CD4-positive, alpha-beta T cell treated with Interleukin-17A for 4 hours (primary cell): ENCODE results near the gene PLPP7.
"Not testable (repeated sequence)": the region's sequence is repeated elsewhere in the genome, so short reads cannot be mapped to it uniquely, and the experiment has no call there.

ENCODE experiments used
- DNase-seq: peaks from one replicate; pipeline ENCODE4 v3.0.0-alpha.2; 2020; ENCODE audit warnings: mixed read lengths

The PLPP7 gene

DNA sequence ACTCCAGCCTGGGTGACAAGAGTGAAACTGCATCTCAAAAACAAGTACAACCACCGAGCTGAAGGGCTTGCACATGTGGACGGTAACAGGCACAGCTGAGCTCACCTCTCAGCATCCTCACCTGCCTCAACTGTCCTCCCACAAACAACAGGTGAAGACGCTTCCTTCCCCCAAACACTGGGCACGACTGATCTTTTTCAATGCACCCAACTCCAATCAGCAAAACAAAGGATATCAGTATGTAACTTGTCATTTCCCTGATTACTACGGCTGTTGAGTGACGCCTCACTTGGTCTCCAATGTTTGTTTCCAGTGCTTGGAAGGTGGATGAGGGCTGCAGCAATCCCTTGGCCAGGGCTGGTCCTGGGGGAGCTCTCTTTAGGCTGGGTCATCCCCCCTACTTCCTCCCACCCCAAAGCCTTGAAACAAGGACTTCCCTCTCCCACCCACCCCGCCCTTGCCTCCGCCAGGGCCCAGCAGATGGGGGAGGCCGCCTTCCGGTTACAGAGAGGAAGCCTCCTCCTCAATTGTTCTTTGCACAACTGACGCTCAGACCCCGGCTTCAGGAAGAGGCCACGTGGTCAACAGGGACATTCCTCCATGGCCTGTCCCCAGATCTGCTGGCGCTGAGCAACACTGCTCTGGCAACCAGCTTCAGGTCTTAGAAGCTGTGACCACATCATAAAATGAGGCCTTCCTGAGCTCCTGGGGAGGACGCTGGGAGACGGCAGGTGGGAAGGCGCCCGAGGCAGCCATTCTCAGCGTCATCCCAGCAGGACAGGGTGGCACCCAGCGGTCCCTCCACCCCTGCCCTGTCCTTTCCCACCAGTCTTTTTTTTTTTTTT lies 19.1 kb upstream of the PLPP7 start:
- DNase-seq = peak; percentile 68

DNA sequence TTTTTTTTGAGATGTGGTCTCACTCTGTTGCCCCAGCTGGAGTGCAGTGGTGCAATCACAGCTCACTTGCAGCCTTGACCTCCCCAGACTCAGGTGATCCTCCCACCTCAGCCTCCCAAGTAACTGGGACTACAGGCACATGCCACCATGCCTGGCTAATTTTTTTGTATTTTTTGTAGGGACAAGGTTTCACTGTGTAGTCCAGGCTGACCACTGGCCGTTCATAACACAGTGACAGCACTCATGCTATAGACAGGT lies 18.6 kb upstream of the PLPP7 start:
- not testable (repeated sequence) for DNase-seq

DNA sequence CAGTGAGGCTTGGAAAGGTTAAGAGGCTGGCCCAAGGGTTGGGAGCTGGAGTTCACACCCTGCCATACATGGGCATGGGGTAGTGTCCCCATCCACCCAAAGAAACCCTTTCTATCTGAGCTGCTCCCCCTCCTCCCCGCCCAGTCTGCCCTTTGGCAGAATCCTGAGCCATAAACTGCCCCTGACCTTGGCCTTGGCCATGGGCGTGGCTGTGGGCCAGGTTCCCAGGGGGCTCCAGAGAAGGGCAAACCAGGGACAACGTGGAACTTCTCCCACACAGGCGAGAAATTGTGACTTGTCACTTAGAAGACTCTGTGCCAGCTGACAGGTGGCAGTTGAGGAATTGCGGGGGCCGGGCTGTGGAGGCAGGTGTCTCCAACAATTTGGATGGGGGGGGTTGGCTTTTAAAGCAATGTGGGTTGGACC lies 18.0 kb upstream of the PLPP7 start:
- DNase-seq = peak; percentile 21

DNA sequence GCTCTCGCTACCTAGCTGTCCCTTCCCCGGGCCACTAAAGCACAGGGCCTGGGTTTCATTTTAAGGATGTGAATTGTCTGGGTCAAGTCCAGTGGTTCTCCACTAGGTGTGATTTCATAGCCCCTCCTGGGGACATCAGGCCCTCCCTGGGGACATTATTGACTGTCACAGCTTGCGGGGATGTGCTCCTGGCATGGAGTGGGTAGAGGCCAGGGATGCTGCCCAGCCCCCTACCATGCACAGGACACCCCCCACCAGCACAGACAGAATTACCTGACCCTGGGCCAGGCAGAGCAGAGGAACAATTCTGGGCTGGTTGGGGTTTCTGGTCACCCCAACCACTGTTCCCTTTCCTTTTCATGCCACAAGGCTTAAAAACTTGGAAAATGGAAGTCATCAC lies 17.3 kb upstream of the PLPP7 start:
- DNase-seq = no peak

DNA sequence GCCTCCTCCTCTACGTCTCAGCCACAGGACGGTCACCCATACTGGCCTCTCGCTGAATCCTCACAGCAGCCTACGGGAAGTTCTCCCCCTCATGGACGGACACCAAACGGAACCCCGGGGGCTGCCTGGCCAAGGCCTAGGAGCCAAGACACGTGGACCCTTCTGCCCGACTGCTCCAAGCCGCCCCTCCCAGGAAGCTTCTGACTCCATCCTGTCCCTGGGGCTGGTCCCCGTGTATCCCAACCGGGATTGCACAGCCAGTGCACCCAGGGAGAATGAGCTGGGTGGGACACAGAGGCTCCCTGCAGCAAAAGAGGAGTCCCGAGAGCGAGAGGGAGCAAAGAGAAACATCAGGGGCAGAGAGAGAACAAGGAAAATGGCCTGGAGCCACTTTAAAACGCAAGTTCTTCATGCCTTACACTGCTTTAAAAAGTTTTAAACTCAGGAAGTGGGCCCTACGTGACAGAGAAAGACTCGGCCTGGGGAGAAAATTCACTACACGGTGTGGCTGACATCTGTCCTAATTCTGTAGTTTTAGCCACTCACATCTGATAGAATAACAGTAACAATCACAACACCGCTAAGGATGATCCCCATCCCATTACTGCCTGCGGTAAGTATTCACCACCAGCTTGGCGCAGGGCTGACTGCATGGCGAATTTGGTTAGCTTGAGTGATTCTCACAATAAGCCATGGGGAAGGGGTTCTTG lies 16.2 kb upstream of the PLPP7 start:
- peak; percentile 42 for DNase-seq

DNA sequence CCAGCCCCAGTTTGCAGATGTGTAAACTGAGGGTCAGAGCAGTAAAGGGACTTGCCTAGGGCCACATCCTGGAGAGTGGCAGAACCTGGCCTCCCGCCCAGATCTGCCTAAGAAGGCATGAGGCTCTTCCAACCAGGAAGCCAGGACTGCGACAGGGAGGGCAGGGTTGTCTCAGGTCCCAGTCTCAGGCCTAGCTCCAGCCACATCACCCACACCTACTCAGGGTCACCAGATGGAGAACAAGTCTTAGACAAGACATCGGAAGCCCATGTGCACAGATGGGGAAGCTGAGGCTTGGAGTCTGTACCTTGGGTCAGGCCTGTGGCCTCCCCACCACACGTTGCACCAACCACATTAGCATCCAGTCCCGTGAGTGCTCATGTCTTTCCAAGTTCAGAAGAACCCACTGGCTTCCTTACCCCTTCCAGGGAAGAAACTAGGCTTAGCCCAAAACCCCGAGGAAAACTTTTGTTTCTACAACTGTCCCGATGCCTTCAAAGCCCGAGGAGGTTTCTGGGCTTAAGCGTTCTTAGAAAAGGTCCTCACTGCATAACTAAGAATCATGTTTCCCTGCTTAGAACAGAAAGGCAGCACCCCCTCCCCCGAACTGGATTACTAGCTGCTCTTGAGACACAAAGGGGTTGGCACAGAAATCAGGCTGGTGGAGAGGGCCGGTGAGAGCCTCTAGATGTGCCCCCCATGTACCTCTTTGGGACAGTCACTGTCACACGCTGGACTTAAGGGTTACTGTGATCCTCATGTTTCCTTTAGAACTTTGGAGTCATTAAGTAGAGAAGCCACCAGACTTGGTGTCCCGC lies 15.5 kb upstream of the PLPP7 start:
- DNase-seq = peak; percentile 46

DNA sequence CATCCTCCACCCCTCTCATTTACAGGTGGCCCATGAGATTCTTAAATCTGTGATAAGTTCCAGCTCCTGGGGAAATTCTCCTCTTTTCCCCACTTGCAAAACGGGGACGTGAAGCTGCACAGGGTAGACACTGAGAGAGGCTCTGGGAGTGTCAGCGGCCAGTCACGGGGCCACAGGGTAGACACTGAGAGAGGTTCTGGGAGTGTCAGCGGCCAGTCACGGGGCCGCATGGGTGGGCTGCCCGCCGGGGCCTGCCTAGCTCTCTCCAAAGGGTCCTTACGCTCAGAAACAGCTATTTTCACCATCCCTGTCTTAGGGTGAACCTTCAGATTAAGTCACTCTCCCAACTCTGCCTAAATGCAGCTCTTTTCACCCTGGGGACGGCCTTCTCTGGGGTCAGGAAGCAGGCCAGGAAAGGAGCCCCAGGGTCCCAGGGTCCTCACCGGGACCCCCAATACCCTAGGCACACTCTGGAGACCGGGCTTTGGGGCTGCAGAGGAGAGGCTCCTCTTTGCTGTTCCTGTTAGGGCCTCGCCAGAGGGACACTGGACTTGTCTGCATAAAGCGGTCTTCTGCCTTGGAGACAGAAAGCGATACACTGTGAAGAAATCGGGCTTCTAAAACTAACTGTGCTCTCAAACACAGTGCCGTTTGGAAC lies 14.7 kb upstream of the PLPP7 start:
- peak; percentile 45 for DNase-seq

DNA sequence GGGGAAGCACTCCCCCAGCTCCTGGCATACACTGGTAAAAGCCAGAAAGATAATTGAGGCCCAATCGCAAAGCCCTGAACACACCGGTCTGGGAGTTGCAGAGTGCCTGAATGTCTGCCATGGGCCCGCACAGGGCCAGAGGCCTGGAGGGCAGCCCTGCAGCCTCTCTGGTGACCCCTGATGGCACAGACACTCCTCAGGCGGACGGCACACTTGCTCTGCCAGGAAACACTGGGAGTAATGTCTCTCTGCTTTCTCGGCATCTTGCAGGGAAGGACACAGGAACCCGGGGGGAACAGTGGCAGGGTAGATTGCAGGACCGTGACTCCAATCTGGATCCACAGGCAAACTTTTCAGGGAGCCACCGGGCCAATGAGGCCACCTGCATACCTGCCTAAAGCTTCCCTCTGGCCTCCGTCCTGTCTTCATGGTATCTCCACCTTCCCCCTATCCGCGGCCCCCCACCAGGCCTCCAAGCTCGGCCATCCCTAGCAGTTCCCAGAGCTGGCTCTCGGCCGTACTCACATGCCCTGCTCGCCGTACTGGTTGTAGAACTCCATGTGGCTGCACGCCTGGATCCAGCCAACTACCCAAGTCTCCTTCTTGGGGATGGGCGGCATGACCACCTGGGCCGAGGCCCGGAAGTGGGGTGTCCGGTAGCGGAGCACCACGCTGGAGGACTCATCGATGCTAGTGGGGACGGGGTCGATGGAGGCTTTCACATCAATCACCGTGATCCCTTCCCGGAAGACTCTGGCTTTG lies 14.0 kb upstream of the PLPP7 start:
- DNase-seq = peak; percentile 49

DNA sequence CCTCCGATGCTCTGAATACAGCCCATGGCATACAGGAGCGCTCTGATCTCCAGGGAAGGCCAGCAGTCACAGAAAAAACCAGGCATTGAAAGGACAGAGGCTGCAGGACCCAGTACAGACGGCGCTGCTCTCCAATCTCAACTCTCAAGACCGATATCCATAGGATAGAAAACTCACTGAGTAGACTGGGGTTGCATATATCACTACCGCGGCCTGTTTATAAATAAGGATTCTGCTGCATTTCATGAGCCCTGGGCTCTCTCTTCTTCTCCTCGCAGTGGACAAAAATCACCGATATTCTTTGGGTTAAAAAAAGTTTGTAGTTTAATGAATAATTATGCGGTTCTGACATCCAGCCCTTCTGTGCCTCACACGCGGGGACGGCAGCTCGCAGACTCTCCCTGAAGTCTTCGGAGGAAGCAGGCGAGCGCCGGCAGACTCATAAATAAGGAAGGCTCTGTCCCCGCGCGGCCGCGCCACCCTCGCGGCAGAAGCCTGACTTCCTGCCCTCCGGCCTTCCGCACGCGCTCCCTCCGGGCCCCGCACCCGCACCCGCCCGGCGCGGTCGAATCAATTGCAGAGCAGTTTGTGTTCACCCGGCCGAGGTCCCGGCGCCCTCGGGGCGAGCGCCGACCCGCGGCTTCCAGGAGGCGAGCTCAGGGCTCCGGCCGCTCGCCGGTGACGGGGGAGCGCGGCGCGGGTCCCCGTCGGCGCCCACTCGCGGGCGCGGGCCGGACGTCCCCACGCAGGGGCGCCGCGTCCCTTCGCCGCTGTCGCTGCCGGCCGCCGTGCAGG lies 13.2 kb upstream of the PLPP7 start, which contains the start of gene FAM78A:
TSS of gene FAM78A (minus strand) at position 417 of the 795 bp plus-strand sequence. CDS start at position 86, 331 bp downstream.
- peak; percentile 72 for DNase-seq

DNA sequence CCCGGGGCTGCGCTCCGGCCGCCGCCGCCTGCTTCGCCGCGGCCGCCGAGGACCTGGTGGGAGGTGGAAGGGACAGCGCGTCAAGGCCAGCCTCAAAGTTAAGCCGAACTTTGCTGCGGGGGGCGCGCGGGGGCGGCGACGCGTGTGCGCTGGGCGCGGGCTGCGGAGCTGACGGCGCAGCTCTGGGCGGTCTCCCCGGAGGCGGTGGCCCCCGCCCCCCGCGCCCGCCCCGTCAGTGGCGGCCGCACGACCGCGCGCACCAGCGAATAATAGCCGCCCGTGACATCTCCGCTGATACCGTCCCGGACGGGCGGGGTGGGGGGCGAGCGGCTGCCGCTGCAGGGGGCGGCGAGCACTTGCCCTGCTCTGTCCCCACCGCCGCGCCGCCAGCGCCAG lies 12.6 kb upstream of the PLPP7 start:
- peak; percentile 67 for DNase-seq

DNA sequence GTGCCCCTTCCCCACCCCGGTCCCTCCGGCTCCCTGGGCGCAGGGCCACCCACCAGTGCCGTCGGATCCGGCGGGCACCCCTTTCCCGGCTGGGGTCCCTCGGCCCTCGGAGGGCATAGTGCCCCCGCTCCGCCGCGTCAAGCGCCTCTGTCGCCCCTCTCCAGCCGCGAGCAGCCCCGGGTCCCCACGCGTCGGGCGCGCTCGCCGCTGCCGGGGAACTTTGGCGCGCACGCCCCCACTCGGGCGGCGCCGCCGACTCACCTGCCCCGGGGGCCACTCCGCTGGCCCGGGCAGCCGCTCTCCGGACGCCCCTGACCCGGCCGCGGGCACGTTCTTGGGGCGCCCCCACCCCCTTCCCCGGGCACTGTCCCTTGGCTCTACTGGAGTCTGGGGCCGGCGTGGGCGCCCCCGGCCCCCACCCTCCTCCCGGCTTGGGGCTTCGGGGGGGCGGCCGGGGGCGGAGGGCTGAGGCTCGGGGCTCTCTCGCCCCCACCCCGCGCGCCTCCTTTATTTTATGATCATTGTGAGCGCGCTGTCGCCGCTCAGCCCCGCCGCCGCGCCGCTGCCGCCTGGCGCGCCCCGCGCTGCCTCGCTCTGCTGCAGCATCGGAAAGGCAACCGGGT lies 12.1 kb upstream of the PLPP7 start:
- peak; percentile 53 for DNase-seq

DNA sequence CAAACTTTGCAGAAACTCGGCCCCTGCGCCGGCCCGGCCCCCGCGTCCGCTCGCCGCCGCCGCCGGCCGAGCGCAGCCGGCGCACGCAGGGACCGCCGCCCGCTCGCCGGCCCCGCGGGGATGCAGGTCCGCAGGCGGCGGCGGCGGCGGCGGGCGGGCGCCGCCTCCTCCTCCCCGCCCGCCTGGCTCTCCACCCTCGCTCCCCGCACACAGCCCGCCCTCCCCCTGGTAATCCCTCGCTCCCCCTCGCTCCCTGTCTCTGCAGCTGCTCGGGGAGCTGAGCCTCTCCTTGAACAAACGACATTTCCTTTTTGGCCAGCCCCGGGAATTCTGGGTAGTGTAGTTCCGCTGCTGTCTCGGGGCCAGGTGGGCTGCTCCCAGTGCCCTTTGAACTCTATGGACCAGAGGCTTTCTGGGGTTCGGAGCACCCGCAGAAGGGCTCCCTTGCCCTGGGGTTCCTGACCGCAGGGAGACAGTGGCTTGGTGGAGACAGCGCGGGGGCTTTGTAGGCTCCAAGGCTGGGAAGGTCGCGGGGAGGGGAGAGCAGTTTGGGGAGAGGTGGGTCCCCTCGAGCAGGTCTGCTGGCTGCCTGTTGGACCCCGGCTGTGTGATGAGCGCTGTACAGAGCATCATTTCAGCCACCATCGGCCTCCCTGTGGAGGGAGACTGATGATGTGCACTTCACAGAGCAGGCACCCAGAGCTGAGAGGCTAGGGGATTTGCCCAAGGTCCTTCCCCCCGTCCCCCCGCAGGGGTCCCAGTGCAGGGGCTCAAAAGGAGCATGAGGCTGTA lies 11.4 kb upstream of the PLPP7 start:
- peak; percentile 84 for DNase-seq

DNA sequence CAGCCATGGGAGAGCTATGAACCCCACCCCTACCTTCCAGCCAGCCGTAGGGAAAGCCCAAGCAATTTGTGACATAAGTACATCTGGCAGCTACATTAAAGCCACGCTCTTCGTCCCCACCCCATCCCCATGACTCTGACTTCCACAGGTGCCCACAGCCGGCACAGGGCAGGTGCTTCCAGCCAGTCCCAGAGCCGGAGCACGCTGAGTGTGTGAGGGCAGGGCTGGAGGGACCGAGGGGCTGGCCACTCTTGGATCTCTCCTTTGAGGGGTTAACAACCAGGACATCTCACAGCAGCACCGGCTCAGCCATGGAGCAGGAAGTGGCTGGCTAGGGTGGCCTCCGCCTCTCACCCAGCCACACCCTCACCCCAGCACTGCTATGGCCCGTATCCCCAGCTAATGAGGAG lies 10.8 kb upstream of the PLPP7 start:
- peak; percentile 54 for DNase-seq

DNA sequence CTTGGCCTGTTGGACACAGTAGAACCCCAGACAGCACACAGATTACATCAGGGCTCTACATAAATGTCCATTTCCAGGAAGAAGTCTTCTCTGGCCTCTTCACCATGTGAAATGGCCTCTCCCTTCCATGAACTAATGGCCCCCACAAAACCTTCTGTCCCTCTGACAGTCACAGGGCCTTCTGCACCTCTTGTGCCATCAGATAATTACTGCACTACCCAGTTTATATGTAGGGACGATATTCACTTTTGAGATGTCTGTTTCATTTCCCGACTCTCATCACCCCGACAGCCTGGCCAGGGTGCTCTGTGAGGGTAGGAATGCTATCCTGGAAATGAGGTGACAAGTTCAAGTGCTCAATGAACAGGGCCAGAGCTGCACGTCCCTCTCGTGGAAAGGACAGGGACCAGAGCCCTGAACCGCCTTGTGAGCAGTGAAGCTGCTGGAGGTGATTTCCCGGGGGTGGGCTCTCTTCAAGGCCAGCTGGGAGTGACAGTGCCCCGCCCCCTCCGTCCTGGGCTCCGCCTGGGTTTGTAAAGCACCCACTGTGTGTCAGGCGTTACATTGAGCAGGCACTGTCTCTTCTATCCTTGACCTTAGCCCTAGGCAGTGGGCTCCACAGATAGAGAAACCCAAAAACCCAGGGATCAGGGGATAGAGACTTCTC lies 10.2 kb upstream of the PLPP7 start:
- DNase-seq = no peak

DNA sequence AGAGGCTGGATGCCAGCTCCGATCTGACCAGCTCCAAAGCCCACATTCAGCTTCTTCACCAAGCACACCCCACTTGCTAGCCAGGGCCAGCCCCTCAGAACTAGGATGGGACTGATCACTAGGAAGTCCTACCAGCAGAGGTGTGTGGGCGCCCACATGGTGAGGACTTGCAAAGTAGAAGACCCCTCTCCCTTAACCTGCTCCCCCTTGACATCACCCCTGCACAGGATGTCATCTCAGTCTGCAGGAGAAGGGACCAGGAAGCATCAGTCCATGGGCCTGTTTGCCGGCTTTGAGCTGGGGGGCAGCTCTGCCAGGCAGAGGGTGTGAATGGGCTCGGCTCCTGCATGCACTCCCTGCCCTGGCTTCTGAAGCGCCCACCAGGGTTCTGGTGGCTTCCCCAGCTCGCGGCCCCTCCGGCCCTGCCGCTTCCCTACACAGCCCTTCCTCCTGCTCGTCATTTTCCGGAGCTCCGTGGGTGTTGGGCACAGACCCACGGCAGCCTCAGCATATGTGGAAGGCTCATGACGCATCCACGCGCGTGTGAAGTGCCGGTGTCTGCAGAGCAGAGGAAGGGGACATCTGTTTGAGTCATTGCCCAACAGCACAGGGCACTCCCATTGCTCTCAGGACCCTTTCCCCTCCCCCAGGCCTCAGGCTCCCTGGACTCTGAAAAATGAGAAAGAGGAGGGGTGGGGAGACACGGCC lies 9.5 kb upstream of the PLPP7 start:
- no peak for DNase-seq

DNA sequence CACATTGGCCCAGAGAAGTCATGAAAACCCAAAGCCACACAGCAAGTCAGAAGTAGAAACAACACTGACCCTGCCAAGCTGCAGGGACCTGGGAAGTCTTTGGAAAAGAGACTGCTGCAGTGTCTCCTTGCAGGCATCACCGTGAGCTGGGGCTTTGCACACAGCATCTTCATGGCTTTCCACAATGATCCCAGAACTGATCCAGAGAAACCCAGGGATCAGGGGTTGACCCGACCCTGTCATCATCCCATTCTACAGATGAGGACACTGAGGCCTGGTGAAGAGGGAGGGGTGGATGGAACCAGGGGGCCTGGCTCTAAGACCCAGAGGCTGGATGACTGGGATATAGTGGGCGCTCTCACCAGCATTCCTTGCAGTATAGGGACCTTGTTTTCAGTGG lies 8.9 kb upstream of the PLPP7 start:
- DNase-seq = no peak

DNA sequence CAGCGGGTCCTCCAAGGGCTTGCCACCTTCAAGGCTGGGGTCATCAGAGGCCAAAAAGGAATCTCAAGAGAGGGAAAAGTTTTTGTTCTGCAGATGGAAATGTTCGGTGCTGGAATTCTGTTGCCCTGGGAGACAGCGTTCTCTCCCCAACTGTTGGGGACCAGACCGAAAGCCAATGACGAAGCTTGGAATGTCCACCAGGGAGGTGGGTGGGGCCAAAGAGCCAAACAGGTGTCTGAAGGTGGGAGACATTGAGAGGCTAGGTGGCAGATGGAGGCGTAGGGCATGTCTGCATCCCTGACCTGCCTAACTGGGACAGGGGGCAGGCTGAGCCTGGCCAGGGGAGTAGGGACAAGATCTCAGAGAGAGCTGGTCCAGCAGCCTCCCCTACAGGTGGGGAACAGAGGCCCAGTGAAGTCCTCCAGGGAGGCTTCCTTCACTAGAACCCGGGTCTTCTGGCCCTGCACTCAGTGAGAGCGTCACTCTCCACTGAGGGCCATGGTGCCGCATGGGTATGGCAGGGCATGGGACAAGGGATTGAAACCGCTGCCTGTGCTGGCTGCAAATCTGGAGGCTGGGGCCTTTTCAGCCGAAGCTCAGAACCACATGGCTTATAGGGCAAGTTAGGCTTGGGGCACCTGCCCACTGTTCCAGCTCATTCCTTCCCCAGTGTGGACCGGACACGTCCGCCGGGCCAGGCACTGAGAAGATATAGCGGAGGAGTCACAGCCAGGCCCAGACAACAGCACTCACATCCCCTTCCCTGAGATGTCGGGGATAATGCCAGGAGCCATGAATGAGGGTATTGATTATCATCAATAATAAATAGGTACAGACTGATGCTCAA lies 8.2 kb upstream of the PLPP7 start:
- no peak for DNase-seq

DNA sequence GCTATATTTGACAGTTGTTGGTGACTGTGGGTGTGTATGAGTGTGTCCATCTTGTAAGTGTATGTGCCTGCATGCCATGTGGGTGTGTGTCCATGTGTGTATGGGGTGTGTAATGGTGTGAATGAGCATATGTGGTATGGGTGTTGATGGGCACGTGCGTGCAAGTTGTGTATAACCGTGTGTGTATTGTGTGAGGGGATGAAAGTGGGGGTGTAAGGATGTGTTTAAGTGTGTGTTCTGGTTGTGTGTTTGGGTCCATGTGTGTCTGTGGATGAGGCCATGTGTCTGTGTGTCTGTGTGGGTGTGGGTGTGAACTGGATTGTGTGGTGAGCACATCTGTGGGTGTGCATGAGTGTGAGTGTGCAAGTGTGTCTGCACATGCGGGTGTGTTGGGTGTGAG lies 7.3 kb upstream of the PLPP7 start:
- no peak for DNase-seq
